GM18517 (cell line): ENCODE measurements around the gene ADAM22.
"Not testable (repeated sequence)": the region's sequence is repeated elsewhere in the genome, so short reads cannot be mapped to it uniquely, and the experiment has no call there.

ENCODE experiments used
- ATAC-seq: cut with Tn5 transposase; IDR thresholded peaks from one replicate; pipeline ENCODE4 v1.9.1; 2021; ENCODE audit warnings: mild to moderate bottlenecking, moderate library complexity; ENCODE audit not compliant: unreplicated experiment

The ADAM22 gene

DNA sequence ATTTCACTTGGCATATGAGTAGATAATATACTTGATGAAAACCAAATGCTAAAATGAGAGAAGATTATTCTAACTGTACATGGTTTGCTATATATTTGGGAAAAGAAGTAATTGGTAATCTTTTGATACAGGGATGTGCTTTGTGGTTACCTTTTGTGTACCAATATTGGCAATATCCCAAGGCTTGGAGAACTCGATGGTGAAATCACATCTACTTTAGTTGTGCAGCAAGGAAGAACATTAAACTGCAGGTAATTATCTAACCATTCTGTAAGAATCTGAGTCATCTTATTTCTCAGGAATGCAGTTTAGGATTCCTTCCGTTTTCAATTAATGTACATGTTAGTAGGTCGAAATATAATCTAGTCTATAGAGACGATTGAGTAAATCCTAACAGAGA is 221.7 kb downstream of the ADAM22 start:
- ATAC-seq, result no peak

GRCh38 chr7:88156356-88156755 is 222.3 kb downstream of the ADAM22 start:
- no peak for ATAC-seq

DNA sequence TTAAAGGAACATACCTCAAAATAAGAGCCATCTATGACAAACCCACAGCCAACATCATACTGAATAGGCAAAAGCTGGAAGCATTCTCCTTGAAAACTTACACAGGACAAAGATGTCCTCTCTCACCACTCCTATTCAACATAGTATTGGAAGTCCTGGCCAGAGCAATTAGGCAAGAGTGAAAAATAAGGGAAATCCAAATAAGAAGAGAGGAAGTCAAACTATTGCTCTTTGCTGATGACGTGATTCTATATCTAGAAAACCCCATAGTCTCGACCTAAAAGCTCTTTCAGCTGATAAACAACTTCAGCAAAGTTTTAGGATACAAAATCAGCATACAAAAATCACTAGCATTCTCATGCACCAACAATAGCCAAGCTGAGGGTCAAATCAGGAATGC is 225.7 kb downstream of the ADAM22 start:
- ATAC-seq, result not testable (repeated sequence)

DNA sequence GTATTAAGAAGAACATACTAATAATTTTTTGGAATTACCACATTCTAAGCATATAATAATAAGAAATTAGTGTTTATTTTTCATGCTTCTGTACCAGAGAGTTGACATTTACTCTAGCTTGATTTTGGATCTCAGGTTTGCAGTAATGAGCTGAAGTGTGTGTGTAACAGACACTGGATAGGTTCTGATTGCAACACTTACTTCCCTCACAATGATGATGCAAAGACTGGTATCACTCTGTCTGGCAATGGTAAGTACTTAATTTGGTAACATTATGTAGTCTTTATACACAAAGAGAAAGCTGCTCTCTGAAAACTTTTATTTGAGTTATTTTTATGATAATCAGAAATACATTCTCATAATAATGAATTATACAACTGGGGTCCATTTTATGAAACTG is 231.6 kb downstream of the ADAM22 start:
- no peak for ATAC-seq

- no peak for ATAC-seq
Measured at GRCh38 chr7:88167223-88167622, 233.2 kb downstream of the ADAM22 start.

DNA sequence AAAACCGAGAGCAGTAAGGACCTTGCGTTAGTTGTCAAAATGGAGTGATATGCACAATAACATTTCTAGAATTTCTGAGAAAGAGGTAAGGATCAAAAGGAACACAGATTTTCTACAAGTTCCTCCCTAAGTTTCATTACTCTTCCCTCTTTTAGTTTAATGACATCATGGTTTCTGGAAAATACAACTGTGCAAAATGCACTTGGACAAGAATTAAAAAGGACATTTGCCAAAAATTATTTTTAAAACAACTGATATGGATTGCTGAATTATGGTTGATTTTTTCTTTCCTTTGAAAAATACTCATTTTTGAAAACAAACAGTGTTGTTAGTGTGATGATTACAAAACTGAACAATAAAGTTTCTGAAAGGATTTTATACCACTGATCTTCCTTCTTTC is 233.7 kb downstream of the ADAM22 start:
- ATAC-seq, result no peak

DNA sequence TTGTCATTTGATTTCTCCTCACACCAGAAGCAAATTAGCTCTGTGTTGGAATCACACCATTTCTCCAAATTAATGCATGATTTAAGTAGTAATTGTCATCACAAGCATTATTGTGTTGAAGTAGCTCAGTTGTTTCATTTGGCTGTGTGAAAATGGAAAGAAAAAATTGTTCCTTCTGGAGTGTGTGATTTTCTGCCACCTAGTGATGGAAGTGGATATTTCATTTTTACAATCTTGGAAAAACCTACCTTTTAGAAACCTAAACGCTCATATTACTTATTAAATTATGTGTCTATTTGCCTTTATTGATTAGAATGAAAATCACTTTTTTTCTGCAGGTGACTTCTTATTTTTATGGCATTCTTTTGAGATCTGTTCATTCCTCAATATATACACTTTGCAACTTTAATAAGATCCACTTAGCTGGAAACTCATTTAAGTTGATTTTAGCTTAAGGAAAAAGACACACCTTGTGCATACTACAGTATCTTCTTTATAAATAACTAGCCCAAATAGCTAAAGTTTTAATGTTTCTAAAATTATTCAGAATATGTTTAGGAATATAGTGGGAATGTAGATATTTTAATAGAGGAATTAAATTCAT is 235.8 kb downstream of the ADAM22 start:
- ATAC-seq, result peak; percentile 50

GRCh38 chr7:88172842-88173241 is 238.8 kb downstream of the ADAM22 start:
- no peak for ATAC-seq

GRCh38 chr7:88176190-88176589 is 242.1 kb downstream of the ADAM22 start:
- ATAC-seq, result no peak

GRCh38 chr7:88183051-88183450 is 249.0 kb downstream of the ADAM22 start:
- ATAC-seq, result no peak

DNA sequence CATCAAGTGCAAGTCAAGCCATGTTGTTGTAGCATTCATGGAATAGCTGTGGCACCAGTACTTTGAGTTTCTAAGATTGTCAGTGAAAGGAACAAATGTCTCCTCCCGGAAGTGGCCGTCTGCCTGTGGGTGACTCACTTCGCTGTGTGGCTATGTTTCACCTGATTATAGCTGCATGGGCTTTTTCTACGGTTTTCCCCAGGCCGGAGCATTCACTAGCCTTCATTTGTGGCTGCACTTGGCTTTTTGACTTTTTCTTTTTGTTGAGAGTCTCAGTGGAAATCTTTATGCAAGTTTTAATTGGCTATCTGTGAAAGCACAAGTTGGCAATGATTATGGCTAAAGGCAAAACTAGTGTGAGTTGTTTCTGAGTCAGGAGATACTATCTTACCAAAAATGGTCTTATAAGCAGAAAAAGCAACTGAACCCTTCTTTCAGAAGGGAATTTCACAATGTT is 250.8 kb downstream of the ADAM22 start:
- no peak for ATAC-seq

DNA sequence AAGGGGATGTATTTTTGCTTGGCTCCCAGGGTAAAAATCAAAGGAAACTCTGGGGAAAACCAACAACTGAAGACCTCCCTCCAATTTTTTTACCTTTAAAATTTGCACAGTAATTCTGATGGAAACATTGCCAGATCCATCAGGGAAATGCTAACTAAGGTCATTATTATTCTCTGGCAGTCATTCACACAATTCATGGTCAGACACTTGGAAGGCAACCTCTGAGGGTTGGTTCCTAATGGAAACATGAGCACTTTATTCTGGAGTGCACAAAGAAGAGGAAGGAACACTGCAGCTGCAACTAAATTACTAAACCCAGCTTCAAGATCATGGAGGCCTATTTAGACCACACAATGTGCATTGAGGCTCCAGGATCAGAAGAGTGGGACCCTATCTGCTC is 251.6 kb downstream of the ADAM22 start:
- no peak for ATAC-seq

- ATAC-seq, result no peak
Measured at GRCh38 chr7:88191911-88192310, 257.9 kb downstream of the ADAM22 start.

DNA sequence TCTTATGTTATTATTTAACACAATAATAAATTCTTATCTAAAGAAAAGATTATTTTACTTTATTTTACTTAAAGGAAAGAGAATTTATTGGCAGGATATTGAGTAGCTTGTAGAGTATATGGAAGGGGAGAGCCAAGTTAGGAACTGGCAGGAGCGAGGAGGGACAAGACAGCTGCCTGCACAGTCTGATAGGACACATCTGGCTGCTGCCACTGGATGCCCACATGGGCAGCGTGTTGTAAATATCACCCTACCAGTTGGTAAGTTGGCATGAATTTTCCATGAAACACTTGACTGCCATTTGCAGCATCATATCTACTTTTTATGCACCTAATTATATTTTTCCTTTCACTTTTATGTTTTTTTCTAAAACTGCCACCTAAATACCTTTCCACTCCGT is 266.2 kb downstream of the ADAM22 start:
- ATAC-seq, result no peak

GRCh38 chr7:88200789-88201188 is 266.7 kb downstream of the ADAM22 start:
- no peak for ATAC-seq

DNA sequence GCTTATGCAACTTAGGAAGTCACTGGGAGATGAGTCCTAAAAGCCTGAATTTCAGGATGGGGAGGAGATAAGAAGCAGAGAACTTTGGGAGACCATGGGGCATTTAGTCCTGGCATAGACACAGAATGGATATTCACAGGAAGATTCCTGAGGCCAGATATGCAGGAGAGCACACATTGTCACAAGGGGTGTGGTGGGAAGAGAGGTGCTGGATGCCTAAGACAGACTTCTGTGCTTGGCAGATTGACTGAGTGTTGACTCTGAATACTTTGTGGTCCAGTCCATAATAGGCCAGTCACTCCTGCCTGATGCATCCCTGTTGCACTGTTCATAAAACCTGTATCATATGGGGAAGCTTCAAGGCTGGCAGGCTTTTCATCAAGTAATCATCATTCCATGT is 267.3 kb downstream of the ADAM22 start:
- ATAC-seq, result no peak

DNA sequence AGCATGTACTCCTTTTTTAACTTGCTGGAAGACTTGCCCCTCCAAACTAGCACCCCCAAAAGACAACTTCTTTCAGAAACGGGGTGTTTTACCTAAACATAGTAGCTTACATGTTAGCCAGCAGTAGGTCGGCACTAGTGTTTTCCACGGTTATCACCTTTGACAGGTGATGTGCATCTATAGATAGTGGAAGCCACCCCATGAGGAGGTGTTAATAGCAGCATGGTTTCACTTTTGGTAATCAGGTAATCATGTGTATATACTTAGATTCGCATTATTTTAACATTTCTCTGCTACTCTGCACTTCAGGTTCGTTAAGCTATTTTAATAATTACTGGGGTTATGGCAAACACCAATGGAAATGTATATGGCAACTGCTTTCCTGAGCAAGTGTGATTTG is 268.2 kb downstream of the ADAM22 start:
- ATAC-seq, result peak; percentile 46

- ATAC-seq, result peak; percentile 37
Measured at GRCh38 chr7:88202799-88203198, 268.7 kb downstream of the ADAM22 start.

- ATAC-seq, result no peak
Measured at GRCh38 chr7:88203401-88203800, 269.4 kb downstream of the ADAM22 start.

- ATAC-seq, result no peak
Measured at GRCh38 chr7:88204525-88205110, 270.6 kb downstream of the ADAM22 start.

GRCh38 chr7:88205179-88205578 is 271.1 kb downstream of the ADAM22 start:
- no peak for ATAC-seq

- no peak for ATAC-seq
Measured at GRCh38 chr7:88206254-88206653, 272.2 kb downstream of the ADAM22 start.

DNA sequence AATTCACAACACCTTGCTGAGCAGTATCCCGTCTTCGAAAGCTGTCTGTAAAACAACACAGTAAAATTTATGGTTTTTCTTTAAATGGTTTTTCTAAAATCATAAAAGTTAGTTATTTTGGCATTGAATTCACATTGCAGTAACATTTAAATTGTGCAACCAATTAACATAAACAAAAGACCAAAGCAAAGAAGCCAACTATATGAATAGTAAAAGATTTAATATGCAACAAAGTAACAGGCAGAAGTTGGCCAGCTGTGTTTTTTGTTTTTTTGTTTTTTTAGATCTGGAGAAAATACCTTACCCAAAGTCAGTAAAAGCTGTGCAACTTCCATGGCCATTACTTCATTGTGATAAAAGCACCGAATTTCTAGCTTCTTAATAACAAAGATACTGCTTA is 274.5 kb downstream of the ADAM22 start:
- no peak for ATAC-seq
